Activated naive CD8-positive, alpha-beta T cell treated with anti-CD3 and anti-CD28 coated beads for 36 hours (primary cell): ENCODE data around the gene PF4V1. TPM values are rescaled to one million over a fixed set of nuclear protein-coding genes. Genes with fewer than 3 reads are reported as not detected.
"Not testable (repeated sequence)": the region's sequence is repeated elsewhere in the genome, so short reads cannot be mapped to it uniquely, and the experiment has no call there.

Source experiments
- DNase-seq: peaks from one replicate; pipeline ENCODE4 v3.0.0; 2021
- H3K27ac Mint-ChIP-seq: one replicate; pipeline ENCODE4 v1.8.0; 2022; ENCODE audit warnings: mild to moderate bottlenecking, moderate library complexity, mixed read lengths
- H3K27me3 Mint-ChIP-seq: one replicate; pipeline ENCODE4 v1.8.0; 2022; ENCODE audit warnings: mild to moderate bottlenecking, mixed read lengths
- H3K36me3 Mint-ChIP-seq: one replicate; pipeline ENCODE4 v1.8.0; 2021; ENCODE audit warnings: mild to moderate bottlenecking, mixed read lengths
- H3K4me1 Mint-ChIP-seq: one replicate; pipeline ENCODE4 v1.8.0; 2021; ENCODE audit warnings: mixed read lengths
- H3K4me3 Mint-ChIP-seq: one replicate; pipeline ENCODE4 v1.8.0; 2022; ENCODE audit warnings: mild to moderate bottlenecking, moderate library complexity, mixed read lengths
- H3K9me3 Mint-ChIP-seq: one replicate; pipeline ENCODE4 v1.8.0; 2022; ENCODE audit warnings: mixed read lengths
- total RNA-seq, 2 experiments: library from RNA; stranded (reverse); gene quantifications; one replicate each; pipeline ENCODE4 v1.2.3, GENCODE V29; 2021

PF4V1 gene
- total RNA-seq, 2 experiments from 2014 or later, result not detected

- Mint-ChIP-seq H3K4me3 (no peak overlapping the region), H3K27ac (no peak overlapping the region), H3K36me3 (no peaks in the 10 kb centered on the region), H3K4me1 (peaks cover 5% of the 10 kb centered on the region), H3K27me3 (peaks cover 28% of the 10 kb centered on the region), H3K9me3 (no peaks in the 10 kb centered on the region)
- DNase-seq, result no peak
Observed at GRCh38 chr4:73872316-73873108, 19.4 kb downstream of the PF4V1 start.

- H3K27ac Mint-ChIP-seq, result no peak overlapping the region
- H3K4me3 Mint-ChIP-seq, result no peak overlapping the region
- no peaks in the 10 kb centered on the region for H3K36me3 Mint-ChIP-seq
- no peaks in the 10 kb centered on the region for H3K4me1 Mint-ChIP-seq
- no peaks in the 10 kb centered on the region for H3K9me3 Mint-ChIP-seq
- peaks cover 17% of the 10 kb centered on the region for H3K27me3 Mint-ChIP-seq
- DNase-seq, result no peak
Observed at GRCh38 chr4:73874386-73874785, 21.3 kb downstream of the PF4V1 start.

DNA sequence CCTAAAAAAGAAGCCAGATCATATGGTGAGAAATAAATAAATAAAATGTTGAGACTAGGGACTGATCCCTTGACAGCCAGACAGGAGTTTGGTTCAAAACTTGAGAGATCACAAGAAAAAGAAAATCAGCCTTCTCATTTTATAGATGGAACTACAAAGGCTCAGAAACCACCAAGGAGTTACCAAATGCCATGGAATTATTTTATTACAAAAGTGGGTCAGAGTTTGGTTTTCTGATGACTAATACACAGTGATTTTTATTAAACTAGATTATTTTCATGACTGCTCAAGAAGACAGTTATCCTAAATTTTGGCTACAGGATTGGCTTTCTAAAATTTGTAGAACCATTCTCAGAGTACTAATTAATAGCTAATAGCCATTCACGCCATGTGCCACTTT lies 22.3 kb downstream of the PF4V1 start:
- no peak overlapping the region for H3K27ac Mint-ChIP-seq
- no peaks in the 10 kb centered on the region for H3K4me1 Mint-ChIP-seq
- H3K9me3 Mint-ChIP-seq, result no peaks in the 10 kb centered on the region
- DNase-seq, result no peak
- H3K27me3 Mint-ChIP-seq, result peaks cover 10% of the 10 kb centered on the region
- H3K4me3 Mint-ChIP-seq, result no peak overlapping the region
- H3K36me3 Mint-ChIP-seq, result no peaks in the 10 kb centered on the region

DNA sequence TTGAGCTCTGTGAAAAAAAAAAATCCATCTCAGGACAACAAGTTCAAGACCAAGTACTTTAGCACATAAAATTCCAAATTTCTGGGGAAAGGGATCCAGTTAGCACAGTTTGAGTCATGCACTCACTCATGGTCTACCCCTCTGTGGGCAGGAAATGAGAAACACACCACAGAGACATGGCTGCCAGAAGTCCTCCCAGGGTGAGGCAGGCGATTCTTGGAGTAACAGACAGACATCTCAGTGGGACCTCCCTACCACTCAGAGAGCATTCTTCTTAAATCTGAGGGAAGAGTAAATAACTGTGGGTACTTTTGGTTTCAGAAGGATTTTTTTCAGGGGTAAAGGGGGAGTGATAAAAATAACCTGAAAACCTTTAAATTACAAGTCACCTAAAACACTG lies 30.2 kb downstream of the PF4V1 start:
- H3K4me3 Mint-ChIP-seq, result no peak overlapping the region
- no peaks in the 10 kb centered on the region for H3K4me1 Mint-ChIP-seq
- no peaks in the 10 kb centered on the region for H3K36me3 Mint-ChIP-seq
- peaks cover 12% of the 10 kb centered on the region for H3K27me3 Mint-ChIP-seq
- no peak for DNase-seq
- no peaks in the 10 kb centered on the region for H3K9me3 Mint-ChIP-seq
- H3K27ac Mint-ChIP-seq, result no peak overlapping the region

- Mint-ChIP-seq H3K4me1 (no peaks in the 10 kb centered on the region), H3K4me3 (no peak overlapping the region), H3K9me3 (no peaks in the 10 kb centered on the region), H3K27ac (no peak overlapping the region), H3K36me3 (no peaks in the 10 kb centered on the region), H3K27me3 (peaks cover 6% of the 10 kb centered on the region)
- DNase-seq, result no peak
Observed at GRCh38 chr4:73885574-73886267, 32.6 kb downstream of the PF4V1 start.

DNA sequence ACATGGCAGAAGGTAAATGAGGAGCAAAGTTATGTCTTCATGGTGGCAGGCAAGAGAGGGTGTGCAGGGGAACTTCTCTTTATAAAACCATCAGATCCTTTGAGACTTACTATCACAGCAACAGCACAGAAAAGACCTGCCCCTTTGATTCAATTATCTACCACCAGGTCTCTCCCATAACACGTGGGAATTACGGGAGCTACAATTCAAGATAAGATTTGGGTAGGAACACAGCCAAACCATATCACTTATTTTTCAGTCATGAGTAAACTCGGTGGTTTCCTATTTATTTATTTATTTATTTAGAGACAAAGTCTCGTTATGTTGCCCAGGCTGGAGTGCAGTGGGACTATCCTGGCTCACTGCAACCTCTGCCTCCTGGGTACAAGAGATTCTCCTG lies 38.2 kb downstream of the PF4V1 start:
- no peak for DNase-seq
- no peaks in the 10 kb centered on the region for H3K4me1 Mint-ChIP-seq
- no peaks in the 10 kb centered on the region for H3K36me3 Mint-ChIP-seq
- no peak overlapping the region for H3K4me3 Mint-ChIP-seq
- no peaks in the 10 kb centered on the region for H3K27me3 Mint-ChIP-seq
- H3K9me3 Mint-ChIP-seq, result no peaks in the 10 kb centered on the region
- no peak overlapping the region for H3K27ac Mint-ChIP-seq

- no peaks in the 10 kb centered on the region for H3K4me1 Mint-ChIP-seq
- no peaks in the 10 kb centered on the region for H3K9me3 Mint-ChIP-seq
- H3K27ac Mint-ChIP-seq, result no peak overlapping the region
- no peak overlapping the region for H3K4me3 Mint-ChIP-seq
- H3K36me3 Mint-ChIP-seq, result no peaks in the 10 kb centered on the region
- no peaks in the 10 kb centered on the region for H3K27me3 Mint-ChIP-seq
- DNase-seq, result no peak
Observed at GRCh38 chr4:73891739-73892405, 38.8 kb downstream of the PF4V1 start.

DNA sequence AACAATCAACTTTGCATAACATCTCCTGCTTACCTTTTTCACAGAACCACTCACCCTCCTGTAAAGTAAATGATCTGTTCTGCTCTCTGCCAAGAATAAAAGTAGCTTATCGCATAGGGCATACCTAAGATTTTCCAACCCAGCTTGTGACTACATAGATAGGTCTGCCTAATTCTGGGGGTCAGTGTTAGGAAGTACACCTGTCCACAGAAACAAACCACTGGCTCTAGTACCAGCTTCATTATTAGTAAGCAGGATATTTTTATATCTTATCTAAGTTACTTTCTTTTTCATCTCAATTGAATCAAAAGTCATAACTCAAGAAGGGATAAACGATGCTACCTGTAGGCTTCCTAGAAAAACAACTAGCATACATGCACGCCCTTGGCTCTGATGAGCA lies 39.9 kb downstream of the PF4V1 start:
- H3K27ac Mint-ChIP-seq, result no peak overlapping the region
- H3K36me3 Mint-ChIP-seq, result no peaks in the 10 kb centered on the region
- no peak overlapping the region for H3K4me3 Mint-ChIP-seq
- DNase-seq, result no peak
- no peaks in the 10 kb centered on the region for H3K4me1 Mint-ChIP-seq
- H3K9me3 Mint-ChIP-seq, result no peaks in the 10 kb centered on the region
- no peaks in the 10 kb centered on the region for H3K27me3 Mint-ChIP-seq

GRCh38 chr4:73894001-73894400 lies 40.9 kb downstream of the PF4V1 start:
- Mint-ChIP-seq H3K9me3 (no peaks in the 10 kb centered on the region), H3K4me3 (no peak overlapping the region), H3K4me1 (no peaks in the 10 kb centered on the region), H3K36me3 (no peaks in the 10 kb centered on the region), H3K27me3 (no peaks in the 10 kb centered on the region), H3K27ac (no peak overlapping the region)
- DNase-seq, result no peak

DNA sequence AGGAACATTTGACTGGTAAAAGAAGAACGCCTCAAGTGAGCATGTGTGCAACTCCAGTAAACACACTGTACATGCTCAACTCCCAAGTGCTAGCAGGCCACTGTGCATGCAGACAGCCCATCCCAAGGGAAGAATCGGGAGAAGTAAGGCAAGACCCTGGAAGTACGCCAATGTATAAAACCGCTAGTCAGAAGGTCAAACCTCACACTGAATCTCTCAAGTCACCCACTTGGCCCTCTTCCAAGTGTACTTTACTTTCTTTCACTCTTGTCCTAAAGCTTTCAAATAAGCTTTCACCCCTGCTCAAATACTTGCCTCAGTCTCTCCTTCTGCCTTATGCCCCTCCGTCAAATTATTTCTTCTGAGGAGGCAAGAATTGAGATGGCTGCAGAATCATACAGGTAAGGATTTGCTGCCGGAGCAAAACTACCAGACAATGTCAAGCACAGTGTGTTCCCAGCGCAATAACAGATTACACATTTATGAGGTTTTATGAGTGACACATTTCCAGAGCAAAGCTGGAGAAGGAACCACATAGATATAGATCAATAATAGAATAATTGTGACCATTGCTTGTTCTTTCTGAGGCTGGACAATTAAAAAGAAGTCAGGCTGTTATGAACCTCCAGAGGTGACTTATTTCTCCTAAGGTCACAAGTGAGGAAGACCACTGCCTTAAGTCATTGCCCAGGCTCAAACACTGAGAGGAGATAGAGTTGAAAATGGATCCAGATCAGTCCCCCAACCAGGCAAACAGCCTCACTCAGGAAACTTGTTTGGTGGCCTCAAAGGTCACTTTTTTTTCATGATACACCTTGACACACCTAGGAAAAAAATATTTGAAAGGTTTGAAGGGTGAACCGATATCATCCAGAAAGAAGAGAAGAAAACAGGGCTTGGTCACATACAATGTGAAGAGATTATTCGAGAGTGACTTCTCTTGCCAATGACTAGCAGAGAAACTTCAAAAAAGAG lies 42.4 kb downstream of the PF4V1 start:
- Mint-ChIP-seq H3K9me3 (no peaks in the 10 kb centered on the region), H3K4me1 (no peaks in the 10 kb centered on the region), H3K27me3 (no peaks in the 10 kb centered on the region), H3K27ac (no peak overlapping the region), H3K36me3 (no peaks in the 10 kb centered on the region), H3K4me3 (no peak overlapping the region)
- DNase-seq, result no peak

GRCh38 chr4:73896416-73896815 lies 43.3 kb downstream of the PF4V1 start:
- no peaks in the 10 kb centered on the region for H3K9me3 Mint-ChIP-seq
- H3K4me3 Mint-ChIP-seq, result no peak overlapping the region
- no peak overlapping the region for H3K27ac Mint-ChIP-seq
- H3K27me3 Mint-ChIP-seq, result no peaks in the 10 kb centered on the region
- DNase-seq, result no peak
- no peaks in the 10 kb centered on the region for H3K4me1 Mint-ChIP-seq
- H3K36me3 Mint-ChIP-seq, result no peaks in the 10 kb centered on the region

DNA sequence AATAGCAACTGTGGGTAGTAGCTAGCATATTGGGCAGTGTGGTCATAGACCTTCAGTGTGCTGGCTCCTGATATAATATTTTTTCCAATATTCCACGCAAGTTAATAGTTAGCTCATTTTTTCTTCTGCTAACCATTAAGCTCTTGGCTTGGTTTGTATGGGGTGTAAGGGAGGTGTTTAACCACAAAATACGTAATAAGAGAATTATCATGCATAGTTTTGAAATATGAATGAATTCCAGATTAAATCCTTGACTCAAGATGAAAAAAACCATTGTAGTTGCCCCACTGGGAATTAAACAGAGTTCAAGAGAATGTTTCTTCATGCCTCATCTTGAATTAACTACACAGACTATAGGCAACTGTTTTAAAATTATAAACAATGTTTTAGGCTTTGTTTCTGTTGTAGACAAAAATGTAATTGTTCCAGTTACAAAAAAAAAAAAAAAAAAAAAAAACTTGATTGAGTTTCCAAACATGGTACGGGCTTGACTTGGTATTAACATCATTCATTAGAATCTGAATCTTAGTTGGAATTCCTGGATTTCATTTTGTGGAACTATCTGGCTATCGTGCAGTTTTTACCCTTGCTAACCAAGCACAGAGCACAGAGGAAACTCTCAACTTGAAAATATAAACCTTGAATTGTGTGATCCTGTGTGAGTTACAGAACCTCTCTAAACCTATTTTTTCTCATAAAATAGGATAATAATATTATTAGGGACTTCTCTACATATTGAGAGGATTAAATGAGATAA lies 44.5 kb downstream of the PF4V1 start:
- Mint-ChIP-seq H3K4me3 (no peak overlapping the region), H3K27me3 (no peaks in the 10 kb centered on the region), H3K36me3 (no peaks in the 10 kb centered on the region), H3K4me1 (no peaks in the 10 kb centered on the region), H3K9me3 (no peaks in the 10 kb centered on the region), H3K27ac (no peak overlapping the region)
- no peak for DNase-seq

GRCh38 chr4:73899338-73899737 lies 46.2 kb downstream of the PF4V1 start:
- not testable (repeated sequence) for H3K27me3 Mint-ChIP-seq, H3K27ac Mint-ChIP-seq, DNase-seq

DNA sequence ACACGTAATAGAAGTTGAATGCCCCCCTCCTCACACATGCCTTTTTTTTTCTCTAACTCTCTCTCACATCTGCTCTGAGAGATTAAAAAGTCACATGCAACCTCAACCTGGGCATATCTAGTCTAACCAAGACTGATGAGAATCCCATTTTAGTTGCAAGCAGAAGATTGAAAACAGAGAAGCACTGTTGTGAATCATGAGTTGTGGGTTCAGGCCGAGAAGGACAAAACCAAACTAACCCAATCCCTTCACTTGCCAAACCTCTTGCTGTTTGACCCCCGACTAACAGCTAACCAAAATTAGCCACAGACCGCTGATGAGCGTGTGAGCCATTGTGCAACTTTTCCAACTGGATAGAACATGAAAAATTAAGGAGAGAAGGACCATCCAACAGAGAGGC lies 47.9 kb downstream of the PF4V1 start:
- H3K4me3 Mint-ChIP-seq, result no peak overlapping the region
- no peaks in the 10 kb centered on the region for H3K4me1 Mint-ChIP-seq
- DNase-seq, result no peak
- no peaks in the 10 kb centered on the region for H3K9me3 Mint-ChIP-seq
- H3K27me3 Mint-ChIP-seq, result no peaks in the 10 kb centered on the region
- no peak overlapping the region for H3K27ac Mint-ChIP-seq
- H3K36me3 Mint-ChIP-seq, result no peaks in the 10 kb centered on the region

More at GRCh38 chr4:73899338-73899737, 46.2 kb downstream of the PF4V1 start:
- not testable (repeated sequence) for H3K36me3 Mint-ChIP-seq, H3K9me3 Mint-ChIP-seq, H3K4me1 Mint-ChIP-seq, H3K4me3 Mint-ChIP-seq
